BE2C (cell line): Measurements from ENCODE around the gene FES.

Experiments
- DNase-seq: peaks from one replicate; pipeline ENCODE4 v3.0.0-alpha.2; 2020
- H3K27me3 ChIP-seq: fragments of 250-450 bp; sonication (Bioruptor Pico); 2 replicates; pipeline ENCODE4 v1.5.1; 2020; ENCODE audit warnings: mild to moderate bottlenecking
- H3K36me3 ChIP-seq: fragments of 250-450 bp; sonication (Bioruptor Pico); 2 replicates; pipeline ENCODE4 v1.5.1; 2020; ENCODE audit warnings: mild to moderate bottlenecking
- H3K4me1 ChIP-seq: fragments of 250-450 bp; sonication (Bioruptor Pico); 2 replicates; pipeline ENCODE4 v1.5.1; 2020
- H3K4me3 ChIP-seq: 2 replicates; pipeline ENCODE4 v1.5.1; 2011; ENCODE audit warnings: low read depth, low read length
- H3K9me3 ChIP-seq: fragments of 250-450 bp; sonication (Bioruptor Pico); 2 replicates; pipeline ENCODE4 v1.5.1; 2020
- CTCF ChIP-seq: IDR thresholded peaks from 2 replicates; pipeline ENCODE4 v1.5.1; 2012; ENCODE audit warnings: mild to moderate bottlenecking, low read depth, low read length

FES gene

DNA sequence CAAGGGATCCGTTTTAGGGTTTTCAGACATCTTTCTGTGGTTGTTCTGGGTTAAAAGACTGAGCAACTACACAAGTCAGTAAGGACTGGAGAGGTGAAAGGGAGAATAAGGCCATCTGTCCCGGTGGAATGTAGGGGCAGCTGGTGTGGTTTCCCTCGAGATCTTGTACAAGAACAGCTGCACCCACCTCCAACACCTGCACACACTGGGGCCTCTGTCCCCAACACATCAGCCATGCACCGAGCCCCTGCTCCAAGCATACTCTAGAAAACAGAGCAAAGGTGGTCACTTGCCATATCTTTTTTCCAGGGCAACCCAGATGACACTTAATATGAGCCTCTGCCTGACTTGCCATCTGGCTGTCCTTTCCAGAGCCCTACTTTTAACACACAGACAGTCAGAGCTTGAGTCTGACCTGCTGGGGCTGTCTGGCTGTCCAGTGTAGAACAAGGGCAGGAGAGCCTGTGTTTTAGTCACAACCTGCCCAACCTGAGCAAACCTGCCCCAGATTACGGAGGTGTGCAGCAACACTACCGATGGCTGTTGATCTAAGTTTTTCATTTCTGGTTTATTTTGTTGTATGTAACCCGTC is 31.0 kb downstream of the FES start:
- Histone ChIP-seq H3K27me3 (no peaks in the 10 kb centered on the region), H3K4me3 (no peak overlapping the region), H3K9me3 (no peaks in the 10 kb centered on the region), H3K4me1 (no peaks in the 10 kb centered on the region), H3K36me3 (peaks cover 18% of the 10 kb centered on the region)
- DNase-seq: no peak
- TF ChIP-seq CTCF: no peak

- no peaks in the 10 kb centered on the region for H3K4me1 ChIP-seq
- no peak for TF ChIP-seq CTCF
- H3K36me3 ChIP-seq: peaks cover 16% of the 10 kb centered on the region
- H3K27me3 ChIP-seq: no peaks in the 10 kb centered on the region
- DNase-seq: no peak
- H3K9me3 ChIP-seq: no peaks in the 10 kb centered on the region
- no peak overlapping the region for H3K4me3 ChIP-seq
Measured at GRCh38 chr15:90915808-90916440, 31.6 kb downstream of the FES start.

- Histone ChIP-seq H3K9me3 (no peaks in the 10 kb centered on the region), H3K4me1 (no peaks in the 10 kb centered on the region), H3K4me3 (no peak overlapping the region), H3K27me3 (no peaks in the 10 kb centered on the region), H3K36me3 (peaks cover 16% of the 10 kb centered on the region)
- no peak for DNase-seq
- TF ChIP-seq CTCF: no peak
Measured at GRCh38 chr15:90916461-90916860, 32.2 kb downstream of the FES start.

- H3K36me3 ChIP-seq: peaks cover 8% of the 10 kb centered on the region
- TF ChIP-seq CTCF: no peak
- no peak for DNase-seq
- no peak overlapping the region for H3K4me3 ChIP-seq
- no peaks in the 10 kb centered on the region for H3K9me3 ChIP-seq
- no peaks in the 10 kb centered on the region for H3K27me3 ChIP-seq
- no peaks in the 10 kb centered on the region for H3K4me1 ChIP-seq
Measured at GRCh38 chr15:90917569-90917968, 33.3 kb downstream of the FES start.

DNA sequence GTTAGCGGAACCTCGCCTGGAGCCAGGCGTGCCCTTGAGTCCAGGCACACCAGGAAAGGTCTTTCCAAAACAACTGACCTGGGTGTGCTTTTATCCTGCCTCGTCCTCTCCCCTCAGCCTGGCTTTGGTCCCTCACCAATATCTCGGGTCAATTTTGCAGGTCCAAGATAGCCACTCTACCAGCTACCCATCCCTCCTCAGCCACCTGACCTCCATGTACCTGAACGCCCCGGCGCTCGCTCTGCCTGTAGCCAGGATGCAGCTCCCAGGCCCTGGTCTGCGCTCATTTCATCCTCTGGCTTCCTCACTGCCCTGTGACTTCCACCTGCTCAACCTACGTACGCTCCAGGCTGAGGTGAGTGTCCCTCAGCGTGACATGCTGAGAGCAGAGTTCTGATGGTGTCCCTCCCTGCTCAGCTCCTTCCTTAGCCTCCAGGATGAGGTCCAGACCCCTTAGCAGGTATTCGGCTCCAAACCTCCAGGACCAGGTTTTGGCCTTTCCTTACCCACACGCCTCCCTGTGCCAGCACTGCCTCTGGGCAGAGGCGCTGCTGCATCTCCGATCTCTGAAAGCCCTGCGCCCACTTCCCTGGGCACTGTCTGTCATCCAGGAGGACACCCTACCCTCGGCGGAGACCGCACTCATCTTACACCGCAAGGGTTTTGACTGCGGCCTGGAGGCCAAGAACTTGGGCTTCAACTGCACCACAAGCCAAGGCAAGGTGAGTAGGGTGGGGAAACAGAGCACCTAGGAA is 33.9 kb downstream of the FES start:
- H3K9me3 ChIP-seq: no peaks in the 10 kb centered on the region
- H3K4me3 ChIP-seq: no peak overlapping the region
- H3K27me3 ChIP-seq: no peaks in the 10 kb centered on the region
- no peak for TF ChIP-seq CTCF
- peaks cover 6% of the 10 kb centered on the region for H3K36me3 ChIP-seq
- DNase-seq: no peak
- H3K4me1 ChIP-seq: no peaks in the 10 kb centered on the region

- Histone ChIP-seq H3K9me3 (no peaks in the 10 kb centered on the region), H3K36me3 (no peaks in the 10 kb centered on the region; the same call in none of the 2 replicates), H3K27me3 (no peaks in the 10 kb centered on the region), H3K4me1 (no peaks in the 10 kb centered on the region), H3K4me3 (no peak overlapping the region)
- DNase-seq: no peak
- TF ChIP-seq CTCF: no peak
Measured at GRCh38 chr15:90918835-90919234, 34.5 kb downstream of the FES start.
